Middle frontal gyrus (tissue), 1 donor: ENCODE measurements around the gene TESK2.

Experiments
- DNase-seq: peaks from one replicate; pipeline ENCODE4 v3.0.0-alpha.2; 2015; ENCODE audit warnings: low spot score; ENCODE audit errors: extremely low spot score

The TESK2 gene

GRCh38 chr1:45339789-45340558, 151.0 kb downstream of the TESK2 start, which contains the start of the genes MUTYH and TOE1:
MUTYH (minus strand) TSS chr1:45340440; CDS start chr1:45334505, 5,935 bp downstream.
TOE1 (plus strand) TSS chr1:45340170; CDS start chr1:45340253, 83 bp downstream.
- DNase-seq: peak; percentile 74

GRCh38 chr1:45337630-45338325, 153.2 kb downstream of the TESK2 start:
- DNase-seq: no peak

- DNase-seq: no peak
These were observed 155.1 kb downstream of the TESK2 start for GRCh38 chr1:45335855-45336324.

GRCh38 chr1:45334308-45335245, 156.4 kb downstream of the TESK2 start:
- DNase-seq: no peak

GRCh38 chr1:45332346-45332720, 158.6 kb downstream of the TESK2 start:
- no peak for DNase-seq

- DNase-seq: no peak
These were observed 159.3 kb downstream of the TESK2 start for GRCh38 chr1:45331436-45332345.

GRCh38 chr1:45329445-45329844, 161.5 kb downstream of the TESK2 start:
- DNase-seq: no peak

GRCh38 chr1:45328680-45329079, 162.3 kb downstream of the TESK2 start:
- DNase-seq: no peak

GRCh38 chr1:45327644-45328515, 163.1 kb downstream of the TESK2 start:
- DNase-seq: no peak

GRCh38 chr1:45326627-45327623, 164.0 kb downstream of the TESK2 start, which contains the start of gene HPDL:
HPDL (plus strand) TSS chr1:45326895; CDS start chr1:45327149, 254 bp downstream.
- DNase-seq: peak; percentile 29

- no peak for DNase-seq
These were observed 165.0 kb downstream of the TESK2 start for GRCh38 chr1:45325851-45326506.

- no peak for DNase-seq
These were observed 168.4 kb downstream of the TESK2 start for GRCh38 chr1:45322486-45323040.

- DNase-seq: no peak
These were observed 169.5 kb downstream of the TESK2 start for GRCh38 chr1:45321444-45321843.

- DNase-seq: no peak
These were observed 171.2 kb downstream of the TESK2 start for GRCh38 chr1:45319761-45320160.

- DNase-seq: no peak
These were observed 173.8 kb downstream of the TESK2 start for GRCh38 chr1:45317166-45317565.

GRCh38 chr1:45314266-45314665, 176.7 kb downstream of the TESK2 start:
- DNase-seq: no peak

- DNase-seq: no peak
These were observed 184.1 kb downstream of the TESK2 start for GRCh38 chr1:45306905-45307304.
